ENCODE results near the gene IQCN. TPM values are rescaled to one million over a fixed set of nuclear protein-coding genes. Genes with fewer than 3 reads are reported as not detected.
"Not testable (repeated sequence)": the region's sequence is repeated elsewhere in the genome, so short reads cannot be mapped to it uniquely, and the experiment has no call there.

The IQCN gene
- polyA plus RNA-seq, 3 donors: 3.8 to 4.4 (median 4.3) TPM

GRCh38 chr19:18218600-18218999 is 55.7 kb downstream of the IQCN start:
- DNase-seq (ENCODE audit: low read depth in 3 of 3, low spot score in 2 of 3): no peak

DNA sequence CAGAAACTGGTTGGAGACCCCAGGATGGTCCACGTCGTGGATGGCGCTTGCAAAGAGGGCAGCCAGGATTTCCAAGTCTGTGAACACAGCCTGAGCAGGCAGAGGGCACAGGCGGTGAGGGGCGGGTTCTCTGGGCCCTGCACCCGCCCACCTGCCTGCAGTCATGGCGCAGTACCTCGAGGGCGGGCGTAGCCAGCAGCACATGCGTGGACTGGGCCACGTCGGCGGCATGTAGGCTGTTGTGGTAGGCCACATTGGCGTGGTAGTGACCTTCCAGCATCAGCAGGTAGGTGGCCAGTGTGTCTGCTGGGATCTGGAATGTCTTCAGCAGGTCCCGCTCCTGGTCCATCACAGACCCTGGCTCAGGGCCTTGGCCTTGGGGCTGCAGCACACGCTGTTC is 56.1 kb downstream of the IQCN start:
- DNase-seq (ENCODE audit: low read depth in 3 of 3, low spot score in 2 of 3): no peak

DNA sequence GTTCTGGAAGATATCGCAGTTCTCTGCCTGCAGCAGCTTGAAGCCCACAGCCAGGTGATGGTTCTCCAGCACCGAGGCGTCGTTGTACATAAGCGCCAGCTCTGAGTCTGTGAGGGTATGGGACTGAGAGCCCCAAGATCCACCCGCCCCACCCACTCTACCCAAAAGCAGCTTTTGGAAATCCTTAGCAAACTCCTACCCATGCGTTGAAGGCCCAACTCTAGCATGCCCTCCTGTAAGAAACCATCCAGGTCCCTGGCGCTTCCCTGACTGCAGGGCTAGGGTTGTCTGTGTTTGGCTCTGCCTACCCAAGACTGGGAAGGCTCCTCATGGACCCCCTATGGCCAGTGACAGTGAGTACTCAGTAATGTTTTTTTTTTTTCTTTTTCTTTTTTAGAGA is 57.5 kb downstream of the IQCN start:
- no peak for DNase-seq (ENCODE audit: low read depth in 3 of 3, low spot score in 2 of 3)

DNA sequence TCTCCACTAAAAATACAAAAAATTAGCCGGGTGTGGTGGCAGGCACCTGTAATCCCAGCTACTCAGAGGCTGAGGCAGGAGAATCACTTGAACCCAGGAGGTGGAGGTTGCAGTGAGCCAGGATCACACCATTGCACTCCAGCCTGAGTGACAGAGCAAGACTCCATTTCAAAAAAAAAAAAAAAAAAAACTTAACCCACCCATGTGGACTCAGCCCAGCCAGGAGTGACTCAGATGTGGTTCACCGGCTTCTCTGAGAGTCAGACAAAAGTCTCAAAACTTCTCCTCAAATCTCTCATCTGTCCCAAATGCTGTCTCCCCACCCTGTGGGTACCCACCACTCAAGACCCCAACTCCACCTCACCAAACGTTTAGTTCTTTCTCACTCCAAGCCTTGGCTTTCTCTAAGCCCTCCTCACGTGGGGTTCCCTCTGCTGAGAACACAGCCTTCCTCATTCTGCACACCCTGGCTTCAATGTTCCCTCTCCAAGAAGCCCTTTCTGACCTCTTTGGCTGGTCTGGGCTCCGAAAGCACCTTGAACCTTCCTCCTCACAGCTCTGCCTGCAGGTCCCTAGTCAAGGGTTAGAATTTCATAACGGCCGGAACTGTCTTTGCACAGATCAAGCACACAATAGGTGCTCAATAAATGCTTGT is 59.3 kb downstream of the IQCN start:
- DNase-seq (ENCODE audit: low read depth in 3 of 3, low spot score in 2 of 3): no peak

DNA sequence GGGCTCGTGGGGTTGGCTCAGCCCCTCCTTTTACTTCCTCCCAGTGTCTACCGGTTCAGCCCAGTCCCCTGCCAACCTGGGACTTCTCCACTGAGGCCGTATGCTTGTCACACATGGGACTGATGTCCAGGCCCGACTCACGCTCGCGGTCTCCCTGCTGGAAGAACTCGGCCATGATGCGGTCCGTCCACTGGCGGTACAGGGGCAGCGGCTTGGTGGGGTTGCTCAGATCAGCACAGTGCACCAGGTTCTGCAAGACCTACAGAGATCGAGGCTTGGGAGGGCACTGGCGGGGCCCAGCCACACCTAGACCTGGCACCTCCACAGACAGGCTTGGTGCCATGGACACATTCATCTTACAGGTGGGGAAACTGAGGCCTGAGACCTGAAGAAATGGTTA is 62.6 kb downstream of the IQCN start:
- DNase-seq (ENCODE audit: low read depth in 3 of 3, low spot score in 2 of 3): no peak

- DNase-seq (ENCODE audit: low read depth in 3 of 3, low spot score in 2 of 3): not testable (repeated sequence)
Observed at GRCh38 chr19:18209912-18210311, 64.3 kb downstream of the IQCN start.

GRCh38 chr19:18208098-18208951 is 65.9 kb downstream of the IQCN start:
- DNase-seq (ENCODE audit: low read depth in 3 of 3, low spot score in 2 of 3): no peak

Other genes with a start within 250 kb of the IQCN start
- gene IL12RB1, start 187.5 kb downstream of the IQCN start, polyA plus RNA-seq (ENCODE audit: insufficient read length in 3 of 3): under 1 TPM; 0.14 to 0.16 (median 0.14) TPM
- 1 to 10 TPM; 3.5 to 5.1 (median 4.5) TPM for gene MAST3, start 176.7 kb downstream of the IQCN start, polyA plus RNA-seq (ENCODE audit: insufficient read length in 3 of 3)
- 10 to 100 TPM; 20.0 to 27.1 (median 26.7) TPM for gene PIK3R2, start 121.3 kb downstream of the IQCN start, polyA plus RNA-seq (ENCODE audit: insufficient read length in 3 of 3)
- 10 to 100 TPM; 12.0 to 19.8 (median 17.6) TPM for gene IFI30, start 100.6 kb downstream of the IQCN start, polyA plus RNA-seq (ENCODE audit: insufficient read length in 3 of 3)
- gene MPV17L2, start 81.2 kb downstream of the IQCN start, polyA plus RNA-seq (ENCODE audit: insufficient read length in 3 of 3): 10 to 100 TPM in 1 of 3 donors, 1 to 10 TPM in 2; 9.0 to 10.4 (median 9.8) TPM
- 1 to 10 TPM; 3.4 to 5.1 (median 3.9) TPM for gene RAB3A, start 70.4 kb downstream of the IQCN start, polyA plus RNA-seq (ENCODE audit: insufficient read length in 3 of 3)
- gene PDE4C, start 48.0 kb downstream of the IQCN start, polyA plus RNA-seq (ENCODE audit: insufficient read length in 3 of 3): 1 to 10 TPM in 1 of 3 donors, under 1 TPM in 2; 0.33 to 1.0 (median 0.71) TPM
- 10 to 100 TPM; 52.4 to 74.7 (median 64.6) TPM for gene JUND, start 7.2 kb upstream of the IQCN start, polyA plus RNA-seq (ENCODE audit: insufficient read length in 3 of 3)
- 10 to 100 TPM; 87.7 to 90.8 (median 88.0) TPM for gene LSM4, start 48.6 kb upstream of the IQCN start, polyA plus RNA-seq (ENCODE audit: insufficient read length in 3 of 3)
- gene PGPEP1, start 66.1 kb upstream of the IQCN start, polyA plus RNA-seq (ENCODE audit: insufficient read length in 3 of 3): 10 to 100 TPM; 18.9 to 21.0 (median 21.0) TPM
- 1 to 10 TPM; 2.6 to 5.2 (median 3.2) TPM for gene GDF15, start 111.7 kb upstream of the IQCN start, polyA plus RNA-seq (ENCODE audit: insufficient read length in 3 of 3)
- 1 to 10 TPM in 1 of 3 donors, under 1 TPM in 2; 0.65 to 1.2 (median 0.85) TPM for gene LRRC25, start 123.2 kb upstream of the IQCN start, polyA plus RNA-seq (ENCODE audit: insufficient read length in 3 of 3)
- 10 to 100 TPM; 51.1 to 65.2 (median 61.6) TPM for gene SSBP4, start 144.9 kb upstream of the IQCN start, polyA plus RNA-seq (ENCODE audit: insufficient read length in 3 of 3)
- gene ISYNA1, start 163.7 kb upstream of the IQCN start, polyA plus RNA-seq (ENCODE audit: insufficient read length in 3 of 3): 10 to 100 TPM; 89.5 to 99.8 (median 98.8) TPM
- 1 to 10 TPM; 8.4 to 8.6 (median 8.4) TPM for gene ELL, start 247.6 kb upstream of the IQCN start, polyA plus RNA-seq (ENCODE audit: insufficient read length in 3 of 3)

Measured in right renal cortex interstitium (tissue), 3 donors.